HG03520 (cell line): ENCODE results near the gene REELD1.
A peak's percentile ranks its signal among the peaks of the same experiment; 100 is the strongest.

Experiments
- ATAC-seq: cut with Tn5 transposase; IDR thresholded peaks from one replicate; pipeline ENCODE4 v1.9.1; 2021; ENCODE audit warnings: mild to moderate bottlenecking, moderate library complexity; ENCODE audit not compliant: unreplicated experiment

REELD1 gene

DNA sequence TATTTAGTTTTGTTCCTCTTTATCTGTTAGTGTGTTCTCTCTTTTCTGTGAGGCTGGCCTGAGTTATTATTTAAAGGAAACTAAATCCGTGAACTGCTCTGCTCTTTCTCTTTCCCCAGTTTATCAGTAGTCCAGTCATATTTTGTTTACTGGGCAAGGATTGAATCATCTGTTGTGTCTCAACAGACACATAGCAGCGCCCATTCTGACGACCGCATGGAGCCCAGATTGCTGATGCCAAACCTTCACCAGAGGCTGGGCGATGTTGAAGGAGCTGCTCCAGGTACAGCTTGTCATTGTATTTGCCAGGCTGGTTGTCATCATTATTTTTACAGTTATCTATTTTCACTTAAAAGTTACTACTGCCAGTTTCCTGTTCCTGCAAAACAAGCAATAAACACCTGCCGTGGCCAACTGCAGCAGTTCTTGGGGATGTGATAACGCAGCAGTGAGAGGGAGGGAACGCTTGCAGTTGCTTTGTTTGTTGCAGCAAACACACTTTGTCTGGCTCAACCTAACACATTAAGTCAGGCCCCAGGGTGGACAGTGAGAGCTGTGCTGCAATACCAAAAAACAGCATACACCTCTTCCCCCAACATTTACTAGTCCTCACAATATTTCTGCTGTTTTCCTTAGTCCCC lies 10.1 kb downstream of the REELD1 start:
- ATAC-seq: no peak

DNA sequence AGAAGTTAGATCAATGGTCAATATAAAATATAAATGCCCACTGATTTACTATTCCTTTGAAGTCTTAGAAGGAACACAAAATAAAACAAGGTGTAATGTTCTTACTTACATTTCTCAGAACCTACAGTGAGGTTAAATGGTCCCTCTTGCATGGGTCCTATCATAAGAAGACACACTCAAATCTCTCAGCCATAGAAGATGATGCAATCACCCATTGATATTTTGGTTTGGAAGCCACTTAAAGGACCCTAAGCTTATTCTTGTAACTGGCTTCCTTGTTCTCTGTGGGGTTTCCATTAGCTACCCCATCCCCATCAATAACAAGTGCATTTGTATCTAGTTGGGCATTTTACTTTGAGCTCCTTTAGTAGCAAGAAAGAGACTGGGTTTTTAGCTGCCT lies 15.1 kb downstream of the REELD1 start:
- ATAC-seq: no peak

DNA sequence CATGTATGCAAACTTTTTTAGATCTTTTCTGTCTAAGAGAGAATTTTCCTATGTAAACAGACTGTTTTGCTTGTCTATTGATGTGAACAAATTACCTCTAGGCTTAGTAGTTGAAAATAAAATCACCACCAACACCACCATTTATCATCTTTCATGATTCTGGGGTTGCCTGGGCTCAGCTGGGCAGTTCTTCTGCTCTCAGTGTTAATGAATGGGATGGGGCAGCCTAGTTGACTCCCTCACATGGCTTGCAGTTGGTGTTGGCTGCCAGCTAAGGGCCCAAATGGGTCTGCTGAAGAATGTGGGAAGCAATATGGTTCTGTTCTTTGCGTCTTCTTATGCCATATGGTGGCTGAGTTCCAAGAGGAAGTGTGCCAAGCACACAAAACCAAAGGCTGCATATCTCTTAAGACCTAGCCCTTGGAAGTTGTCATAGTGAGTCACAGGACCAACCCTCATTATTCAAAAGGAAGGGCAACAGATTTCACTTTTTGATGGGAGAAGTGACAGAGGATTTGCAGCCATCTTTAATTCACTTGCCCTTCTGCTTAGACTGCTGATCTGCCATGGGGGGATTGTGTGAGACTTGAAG lies 17.9 kb downstream of the REELD1 start:
- no peak for ATAC-seq

DNA sequence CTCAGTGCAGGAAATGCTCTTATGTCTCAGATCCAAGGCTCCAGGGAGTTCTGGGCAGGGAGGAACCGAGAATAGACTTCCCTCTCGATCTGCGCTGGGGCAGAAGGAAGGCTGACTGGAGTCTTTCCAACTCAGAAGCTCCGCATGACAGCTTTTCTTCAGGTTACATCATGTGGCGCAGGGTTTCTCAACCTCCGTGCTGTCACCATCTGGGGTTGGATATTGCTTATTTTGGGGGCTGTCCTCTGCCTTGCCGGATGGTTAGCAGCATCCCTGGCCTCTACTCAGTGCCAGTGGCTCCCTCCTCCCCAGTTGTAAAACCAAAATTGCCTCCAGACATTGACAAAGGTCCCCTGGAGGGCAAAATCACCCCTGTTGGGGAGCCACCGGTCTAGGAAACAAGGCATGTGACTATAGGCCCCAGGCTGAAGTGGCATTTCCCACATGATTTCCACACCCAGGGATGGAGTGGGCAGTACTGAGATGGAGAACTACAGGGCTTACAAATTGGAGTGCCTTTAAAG lies 21.4 kb downstream of the REELD1 start:
- ATAC-seq: no peak

DNA sequence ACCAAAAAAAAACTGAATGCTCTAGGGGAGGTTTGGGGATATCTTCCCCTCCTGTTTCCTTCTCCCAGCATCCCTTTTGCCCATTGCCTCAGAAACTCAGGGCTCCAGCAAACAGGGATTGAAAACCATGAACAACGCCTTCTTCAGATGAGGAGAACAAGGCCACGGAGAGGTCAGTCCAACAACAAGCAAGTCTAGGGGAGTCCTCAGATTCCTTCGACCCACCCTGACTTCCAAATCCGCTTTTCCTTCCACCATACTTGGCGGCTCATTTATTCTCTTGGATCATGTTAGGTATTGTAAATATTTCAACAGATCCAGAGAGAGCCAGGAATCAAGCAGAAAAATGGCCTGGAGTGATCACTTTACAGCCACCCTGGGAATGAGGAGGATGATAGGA lies 21.9 kb downstream of the REELD1 start:
- no peak for ATAC-seq

DNA sequence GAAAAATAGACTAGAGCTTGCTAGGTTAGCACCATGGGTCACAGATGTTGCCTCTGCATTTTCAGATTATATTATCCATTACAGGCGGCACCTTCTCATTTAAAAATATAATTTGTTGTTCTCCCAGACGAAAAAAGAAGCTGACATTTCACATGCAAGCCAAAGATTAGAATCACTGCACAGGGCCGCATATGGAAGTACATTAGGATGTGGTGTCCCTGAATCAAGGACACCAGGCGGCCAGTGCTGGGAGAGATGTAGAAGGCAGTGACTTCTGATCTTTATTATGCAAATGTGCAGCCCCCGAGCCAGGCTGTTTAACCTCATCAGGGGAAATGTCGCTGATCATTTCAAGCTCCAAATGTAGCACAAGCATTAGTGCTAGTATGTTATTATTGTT lies 22.8 kb downstream of the REELD1 start:
- ATAC-seq: no peak

DNA sequence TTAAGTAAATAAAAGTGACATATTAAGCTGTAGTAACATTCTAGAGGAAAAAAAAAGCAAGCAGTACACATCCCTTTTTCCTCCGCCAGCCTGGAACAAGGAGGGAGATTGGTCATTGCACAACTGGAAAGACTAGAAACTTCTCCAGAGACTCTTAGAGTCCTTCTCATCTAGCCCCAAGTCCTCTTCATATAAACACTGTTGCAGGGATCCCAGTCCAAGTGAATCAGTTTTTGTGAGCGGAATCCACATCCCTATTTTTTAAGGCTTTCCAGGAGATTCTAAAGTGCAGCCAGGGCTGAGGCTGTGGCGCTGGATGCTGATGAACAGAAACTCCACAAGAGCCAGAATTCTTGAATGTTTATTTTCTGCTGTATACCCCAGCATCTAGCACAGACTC lies 23.8 kb downstream of the REELD1 start:
- no peak for ATAC-seq

DNA sequence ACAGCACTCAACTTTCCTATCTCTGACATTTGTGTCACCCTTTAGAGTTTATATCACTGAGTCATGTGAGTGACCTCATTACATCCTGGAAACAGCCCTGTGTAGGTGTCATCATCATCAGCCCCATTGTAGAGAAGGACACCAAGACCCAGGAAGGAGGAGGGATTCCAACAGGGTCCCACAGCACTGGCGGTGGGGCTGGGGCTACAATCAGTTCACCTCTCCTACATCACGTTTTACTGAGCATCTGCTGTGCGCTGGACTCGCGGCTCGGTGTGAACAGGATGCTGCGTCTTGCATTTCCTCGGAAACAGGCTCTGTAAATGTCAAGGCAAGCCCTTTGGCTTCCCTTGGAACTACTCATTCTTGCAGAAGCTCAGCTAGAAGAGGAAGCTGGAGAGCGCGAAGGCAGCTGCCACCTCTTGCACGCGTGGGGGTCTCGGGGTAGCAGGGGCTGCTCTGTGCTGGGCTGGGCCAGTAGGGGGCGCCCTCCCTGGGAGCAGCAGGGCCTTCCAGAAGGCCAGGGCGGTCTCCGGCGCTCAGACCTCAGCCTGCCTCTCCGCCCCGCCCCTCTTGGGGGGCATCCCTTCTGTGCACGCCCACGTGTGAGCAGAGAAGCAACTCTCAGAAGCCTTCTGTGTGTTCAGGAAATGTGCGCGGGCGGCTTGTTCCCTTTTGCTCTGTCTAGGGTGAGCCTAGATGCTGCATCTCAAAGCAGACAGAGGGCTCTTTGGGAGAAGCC lies 29.0 kb downstream of the REELD1 start:
- ATAC-seq: peak; percentile 86

DNA sequence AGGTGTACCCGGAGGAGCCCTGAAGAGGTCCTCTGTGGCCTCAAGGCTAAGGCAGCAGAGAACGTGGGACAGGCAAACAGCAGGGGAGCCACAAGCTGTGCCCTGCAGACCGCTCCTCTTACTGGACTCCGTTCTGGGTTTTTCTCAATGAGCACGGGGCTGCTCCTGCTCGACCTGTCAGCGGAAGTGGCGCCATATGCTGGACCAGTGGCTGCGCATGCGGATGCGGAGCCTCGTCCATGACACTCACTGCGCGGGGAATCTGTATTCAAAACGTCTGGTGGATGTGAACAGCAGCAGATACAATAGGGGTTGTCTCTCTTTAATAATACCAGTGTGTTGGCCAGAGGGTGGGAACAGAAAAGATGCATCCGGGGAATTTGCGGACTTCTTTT lies 29.5 kb downstream of the REELD1 start:
- no peak for ATAC-seq

DNA sequence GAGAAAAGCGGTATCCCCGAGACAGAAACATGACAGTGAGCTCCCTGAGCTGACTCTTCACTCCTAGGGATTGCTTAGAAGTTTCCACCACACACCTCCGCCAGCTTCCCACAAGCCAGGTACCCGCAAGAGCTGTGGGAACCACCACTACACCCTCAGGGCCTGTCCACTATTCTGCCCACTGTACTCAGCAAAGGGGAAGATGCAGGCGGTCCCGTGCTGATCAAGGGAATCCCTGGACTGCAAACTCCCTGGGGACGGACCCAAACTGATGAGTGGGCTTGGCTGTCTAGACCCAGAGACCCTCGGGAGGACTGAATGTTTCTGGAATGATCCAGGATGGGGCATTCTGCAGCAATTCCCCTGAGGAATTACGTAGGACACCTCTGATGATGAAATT lies 30.2 kb downstream of the REELD1 start:
- no peak for ATAC-seq

DNA sequence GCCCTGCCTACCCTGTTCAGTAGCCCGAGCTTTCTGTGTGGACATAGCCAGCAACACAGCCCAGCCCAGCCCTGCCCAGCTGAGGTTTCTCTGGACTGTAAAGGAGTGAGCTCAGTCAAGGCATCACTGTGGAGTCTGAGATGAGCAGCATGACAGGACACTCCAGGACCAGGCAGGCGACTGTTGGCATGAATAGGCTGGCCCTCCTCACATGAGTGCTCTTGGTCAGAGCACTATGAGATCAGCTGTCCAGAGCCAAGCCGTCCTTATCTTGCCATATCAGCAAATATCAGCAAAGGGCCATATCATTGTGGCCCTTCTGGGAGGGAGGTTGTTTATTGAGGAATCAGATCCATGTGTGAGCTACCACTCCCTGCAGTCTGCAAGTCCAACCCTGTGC lies 30.9 kb downstream of the REELD1 start:
- ATAC-seq: no peak

DNA sequence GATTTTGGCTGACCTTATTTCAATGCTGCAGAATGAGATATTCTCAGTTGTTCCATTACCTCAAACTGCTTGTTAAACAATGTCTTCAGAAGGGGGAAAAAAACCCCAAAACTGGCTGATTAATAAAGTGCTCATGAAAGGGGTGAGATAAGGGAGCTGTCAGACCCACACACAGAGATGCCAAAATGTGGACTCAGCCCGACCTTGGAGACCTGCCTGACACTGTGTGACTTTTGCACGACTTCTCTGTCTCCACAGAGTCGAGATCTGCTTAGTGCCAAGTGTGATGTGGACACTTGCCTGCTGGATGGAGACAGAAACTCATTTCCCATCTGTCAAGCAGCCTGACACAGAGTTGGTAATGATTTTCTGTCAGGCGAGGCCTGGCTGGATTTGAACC lies 31.5 kb downstream of the REELD1 start:
- no peak for ATAC-seq

DNA sequence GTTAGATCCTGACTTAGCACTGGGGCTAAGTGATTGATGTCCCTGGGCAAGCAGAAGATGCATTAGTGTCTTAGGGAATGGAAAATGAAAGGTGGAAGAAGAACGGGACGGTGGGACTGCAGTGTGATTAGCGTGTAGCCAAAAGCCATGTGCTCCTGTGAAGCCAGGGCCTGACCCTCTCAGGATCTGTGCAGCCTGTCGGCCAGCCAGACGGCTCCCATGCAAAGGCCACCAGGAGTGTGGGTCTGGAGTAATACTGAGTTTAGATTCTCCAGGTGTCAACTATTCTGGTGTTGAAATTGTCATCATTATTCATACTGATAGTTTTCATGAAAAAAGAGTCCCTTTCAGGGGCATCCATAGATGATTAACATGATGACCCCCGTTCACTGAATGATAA lies 32.0 kb downstream of the REELD1 start:
- no peak for ATAC-seq

DNA sequence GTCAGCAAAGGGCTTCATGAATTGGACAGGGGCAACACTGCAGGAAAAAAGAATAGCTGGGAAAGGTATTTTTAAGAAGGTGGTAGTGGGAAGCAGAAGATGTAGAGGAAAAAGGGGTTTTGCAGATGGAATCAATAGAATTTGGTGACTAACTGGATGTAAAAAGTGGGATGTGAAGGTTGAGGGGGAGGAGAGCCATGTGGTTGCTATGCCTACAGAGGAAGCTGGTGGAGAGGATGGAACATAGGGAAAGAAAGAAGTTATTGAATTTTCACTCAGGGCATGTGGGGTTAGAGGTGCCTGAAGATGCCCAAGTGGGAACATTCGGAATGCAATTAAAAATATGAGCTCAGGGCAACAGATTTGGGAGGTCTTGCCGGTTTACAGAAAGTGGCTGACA lies 33.0 kb downstream of the REELD1 start:
- ATAC-seq: no peak

DNA sequence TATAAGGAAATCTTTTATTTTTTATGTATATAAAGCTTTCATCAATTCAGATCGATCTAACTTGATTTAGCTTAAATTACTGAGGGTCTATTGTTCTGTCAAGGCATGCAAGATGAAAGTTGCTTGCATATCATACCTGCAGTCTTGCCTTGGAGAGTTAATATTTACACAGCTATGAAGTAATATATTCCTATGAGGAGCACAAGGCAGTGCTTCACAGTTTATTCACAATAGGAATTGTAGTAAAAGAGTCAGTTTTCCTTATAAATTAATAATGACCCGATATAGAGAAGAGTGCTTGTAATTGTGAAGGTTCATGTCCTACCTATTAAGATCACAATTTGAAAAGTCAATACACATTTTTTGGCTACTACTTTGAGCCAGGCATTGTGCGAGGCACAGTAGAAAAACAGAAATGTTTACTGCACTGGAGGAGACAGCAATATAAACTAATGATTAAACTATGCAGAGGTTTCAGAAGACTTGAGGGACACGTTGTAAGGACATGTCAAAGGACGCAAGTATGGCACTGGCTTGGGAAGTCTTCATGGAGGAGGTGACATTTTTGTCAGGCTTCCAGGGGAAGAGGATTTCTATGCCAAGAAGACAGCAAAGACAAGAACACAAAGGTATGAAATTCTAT lies 38.8 kb downstream of the REELD1 start:
- no peak for ATAC-seq

DNA sequence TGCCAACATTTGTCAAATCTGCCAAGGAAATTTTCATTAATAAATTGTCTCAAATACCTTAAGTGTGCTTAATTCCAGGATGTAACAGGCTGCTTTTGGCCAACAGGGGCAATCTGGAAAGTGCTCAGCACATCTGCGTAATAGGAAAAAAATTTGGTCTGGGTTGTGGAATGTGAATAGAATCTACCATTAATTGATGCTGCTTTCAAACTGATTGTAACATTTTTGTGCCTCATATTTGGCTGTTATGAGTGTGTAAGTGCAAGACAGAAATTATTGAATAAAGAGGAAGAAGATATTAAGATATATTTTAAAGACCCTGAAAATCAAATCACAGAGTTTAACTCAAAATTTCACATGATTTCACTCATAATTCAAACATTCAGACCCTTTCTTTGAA lies 41.1 kb downstream of the REELD1 start:
- ATAC-seq: no peak

DNA sequence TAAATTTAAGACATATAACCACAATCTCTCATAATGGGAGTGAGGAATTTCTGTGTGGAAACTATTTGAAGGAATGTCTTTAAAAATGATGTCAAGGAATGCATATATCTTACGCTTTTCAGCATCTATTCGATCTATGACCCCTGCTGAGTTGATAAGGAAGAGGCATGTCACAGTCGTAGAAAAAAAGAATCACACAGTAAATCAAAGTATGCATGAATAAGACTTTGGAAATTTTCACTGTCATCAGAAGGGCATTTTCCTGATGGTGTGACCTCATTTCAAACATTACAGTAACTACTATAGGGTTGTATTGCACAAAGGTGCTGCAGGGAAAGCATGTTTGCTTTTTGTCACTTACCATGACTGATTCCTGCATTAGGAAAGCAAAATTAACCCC lies 41.5 kb downstream of the REELD1 start:
- no peak for ATAC-seq

DNA sequence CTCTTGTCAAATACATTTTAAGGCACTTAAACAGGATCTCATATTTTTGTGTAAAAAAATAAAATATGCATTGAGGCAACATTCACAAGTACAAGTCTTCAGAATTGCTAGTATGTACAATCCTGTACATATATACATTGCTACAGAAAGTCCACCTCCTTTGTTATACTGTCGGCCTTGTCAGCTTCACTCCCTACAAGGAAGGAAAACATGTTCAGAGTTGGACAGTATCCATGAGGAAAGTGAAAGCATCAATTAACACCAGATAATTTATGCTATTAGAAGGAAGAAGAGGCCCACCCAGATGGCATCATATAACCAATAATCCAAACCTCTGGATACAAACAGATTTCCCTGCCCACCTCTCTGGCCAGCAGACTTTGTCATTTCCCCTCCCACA lies 42.0 kb downstream of the REELD1 start:
- no peak for ATAC-seq

DNA sequence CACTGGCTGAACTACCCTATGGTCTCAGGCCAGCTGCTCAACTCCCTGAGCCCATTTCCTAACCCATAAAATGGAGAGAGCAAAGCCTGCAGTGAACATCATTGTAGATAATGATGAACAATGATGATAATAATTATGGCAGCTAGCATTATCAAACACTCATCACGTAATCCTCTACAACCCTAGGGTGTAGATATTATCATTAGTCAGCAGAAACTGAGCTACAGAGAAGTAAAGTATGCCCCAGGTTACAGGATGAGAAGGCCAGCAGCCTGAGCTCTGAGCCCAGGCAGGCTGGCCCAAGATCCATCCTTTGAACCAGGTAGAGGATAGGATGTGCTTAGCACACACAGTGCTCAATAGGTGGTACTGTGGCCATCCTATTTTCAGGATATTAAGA lies 43.2 kb downstream of the REELD1 start:
- ATAC-seq: no peak

DNA sequence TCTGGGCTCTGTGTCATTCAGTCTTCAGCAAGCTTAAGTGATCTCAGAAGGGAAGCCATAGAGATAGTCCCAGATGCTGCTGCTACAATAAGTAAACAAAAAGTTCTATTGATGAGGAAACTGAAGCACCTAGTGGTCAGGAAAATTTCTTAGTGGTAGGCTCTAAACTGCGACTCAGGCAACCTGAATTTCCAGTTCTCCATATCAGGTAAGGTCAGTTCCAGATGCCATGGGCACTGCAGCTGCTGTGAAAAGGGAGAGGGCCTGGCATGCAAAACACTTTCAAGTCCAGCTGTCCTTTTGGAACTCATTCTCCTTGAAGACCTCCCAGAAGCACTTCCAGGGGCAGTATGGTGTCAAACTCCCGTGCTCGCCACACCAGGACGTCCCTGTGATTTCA lies 46.2 kb downstream of the REELD1 start:
- no peak for ATAC-seq

DNA sequence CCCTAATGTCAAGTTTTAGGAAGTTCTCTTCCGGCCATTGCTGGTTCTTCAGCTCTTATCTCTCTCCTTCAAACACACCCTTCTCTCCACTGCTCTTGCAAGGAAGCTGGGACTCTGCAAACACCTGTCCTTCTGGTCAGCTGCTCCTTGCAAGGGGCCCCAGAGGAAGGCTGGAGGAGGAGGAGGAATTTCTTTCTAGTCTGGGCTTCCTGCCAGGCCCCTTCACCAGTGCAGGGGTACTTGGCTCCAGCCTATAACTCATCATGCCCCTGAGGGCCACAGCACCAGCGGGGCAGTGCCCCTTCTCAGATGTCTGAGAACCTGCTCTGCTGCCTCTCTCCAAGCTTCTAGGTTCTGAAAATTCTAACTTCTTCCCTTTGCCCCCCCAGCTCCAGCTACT lies 46.7 kb downstream of the REELD1 start:
- ATAC-seq: no peak

DNA sequence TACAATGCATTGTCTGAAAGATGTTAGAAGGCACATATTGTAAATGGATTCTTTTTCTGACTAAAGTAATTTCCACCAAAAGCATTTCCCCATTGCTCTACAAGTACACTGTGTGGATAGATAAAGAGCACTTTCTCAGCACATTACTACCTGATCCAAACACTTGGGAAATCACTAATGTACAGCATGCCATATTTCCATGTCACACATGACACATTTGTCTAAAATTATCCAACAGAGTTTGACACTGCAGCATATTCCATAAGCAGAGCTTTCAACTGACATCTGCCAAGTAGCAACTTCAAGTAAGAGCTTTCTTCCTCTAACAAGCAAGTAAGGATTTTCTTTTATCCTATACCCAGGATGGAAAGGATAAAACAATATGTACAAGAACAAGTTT lies 49.5 kb downstream of the REELD1 start:
- ATAC-seq: no peak
